Measurements from ENCODE around the gene RBM17.
"Not testable (repeated sequence)": the region's sequence is repeated elsewhere in the genome, so short reads cannot be mapped to it uniquely, and the experiment has no call there.

RBM17 gene

GRCh38 chr10:6163364-6164270, 74.8 kb downstream of the RBM17 start:
- DNase-seq = peak; percentile 75

DNA sequence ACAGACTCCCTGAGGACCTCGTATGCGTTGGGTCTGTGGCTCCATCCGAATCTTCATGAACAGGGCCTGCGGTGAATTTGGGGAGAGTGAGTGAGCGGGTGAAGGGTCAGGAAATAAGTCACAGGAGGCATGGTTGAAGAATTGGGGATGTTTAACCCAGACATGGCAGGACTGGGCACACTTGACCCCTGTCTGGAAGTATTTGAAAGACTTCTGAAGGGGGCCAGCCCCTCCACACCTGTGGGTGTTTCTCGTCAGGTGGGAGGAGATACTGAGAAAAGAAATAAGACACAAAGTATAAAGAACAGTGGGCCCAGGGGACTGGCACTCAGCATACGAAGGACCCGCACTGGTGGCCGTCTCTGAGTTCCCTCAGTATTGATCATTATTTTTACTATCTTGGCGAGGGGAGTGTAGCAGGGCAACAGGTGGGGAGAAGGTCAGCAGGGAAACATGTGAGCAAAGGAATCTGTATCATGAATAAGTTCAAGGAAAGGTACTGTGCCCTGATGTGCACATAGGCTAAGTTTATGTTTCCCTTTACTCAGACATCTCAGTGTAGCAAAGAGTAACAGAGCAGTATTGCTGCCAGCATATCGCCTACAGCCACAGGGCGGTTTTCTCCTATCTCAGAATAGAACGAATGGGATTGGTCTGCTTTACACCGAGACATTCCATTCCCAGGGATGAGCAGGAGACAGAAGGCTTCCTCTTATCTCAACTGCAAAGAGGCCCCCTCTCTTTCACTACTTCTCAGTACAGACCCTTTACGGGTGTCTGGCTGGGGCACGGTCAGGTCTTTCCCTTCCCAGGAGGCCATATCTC, 75.6 kb downstream of the RBM17 start:
- DNase-seq = no peak

- peak; percentile 48 for DNase-seq
Observed at GRCh38 chr10:6165221-6165725, 76.4 kb downstream of the RBM17 start.

GRCh38 chr10:6165933-6166332, 77.1 kb downstream of the RBM17 start:
- not testable (repeated sequence) for DNase-seq

Measured in NCI-H2171 (cell line).